Activated naive CD4-positive, alpha-beta T cell treated with anti-CD3 and anti-CD28 coated beads for 36 hours (primary cell): ENCODE data around the gene STEAP2. TPM values are rescaled to one million over a fixed set of nuclear protein-coding genes. Genes with fewer than 3 reads are reported as not detected.

ENCODE experiments used
- CTCF ChIA-PET: fragments of 350-600 bp; sonication (Branson Sonifier 250); formaldehyde crosslinking; loops from one replicate; lab custom pipeline; 2021; ENCODE audit warnings: antibody characterized with exemption; lab: Charles Lee
- DNase-seq: peaks from one replicate; pipeline ENCODE4 v3.0.0-alpha.2; 2020
- H3K27ac Mint-ChIP-seq: one replicate; pipeline ENCODE4 v1.8.0; 2021; ENCODE audit warnings: mild to moderate bottlenecking, mixed read lengths
- H3K27me3 Mint-ChIP-seq: one replicate; pipeline ENCODE4 v1.8.0; 2021; ENCODE audit warnings: low read depth, mixed read lengths
- H3K36me3 Mint-ChIP-seq: one replicate; pipeline ENCODE4 v1.8.0; 2021; ENCODE audit warnings: low read depth, mixed read lengths
- H3K4me1 Mint-ChIP-seq: one replicate; pipeline ENCODE4 v1.8.0; 2021; ENCODE audit warnings: low read depth, mixed read lengths
- H3K4me3 Mint-ChIP-seq: one replicate; pipeline ENCODE4 v1.8.0; 2021; ENCODE audit warnings: mild to moderate bottlenecking, moderate library complexity, mixed read lengths
- H3K9me3 Mint-ChIP-seq: one replicate; pipeline ENCODE4 v1.8.0; 2021; ENCODE audit warnings: mixed read lengths
- intact Hi-C: fragments of 100-400 bp; cut with micrococcal nuclease; formaldehyde crosslinking; loops from one replicate; pipeline ENCODE4 v1.15.1; 2023
- total RNA-seq, 2 experiments: library from RNA; stranded (reverse); gene quantifications; one replicate each; pipeline ENCODE4 v1.2.3, GENCODE V29; 2021

The STEAP2 gene
- not detected for total RNA-seq

- Mint-ChIP-seq H3K36me3 (no peaks in the 10 kb centered on the region), H3K9me3 (no peaks in the 10 kb centered on the region), H3K27me3 (peaks cover 23% of the 10 kb centered on the region), H3K4me3 (peak within 1 kb of the TSS; percentile 63), H3K27ac (no peak within 1 kb of the TSS), H3K4me1 (peaks cover 7% of the 10 kb centered on the region)
- CTCF ChIA-PET: interaction anchor here (0.7 to 2.0 kb wide), 15 partner anchors 12 to 214 kb away, joined by 3 to 9 read pairs (median 4); partner anchors contain the start of gene STEAP1
- intact Hi-C loops: loop anchor here (1.0 kb wide), 1 partner anchor 57 kb away; the partner anchor contains the start of gene STEAP1
- peak; percentile 51 for DNase-seq
Observed at GRCh38 chr7:90211391-90212148, at the start of gene STEAP2. Gene STEAP2, plus strand, starts transcription at chr7:90211740. Its CDS starts 13,343 bp downstream, at chr7:90225083.

DNA sequence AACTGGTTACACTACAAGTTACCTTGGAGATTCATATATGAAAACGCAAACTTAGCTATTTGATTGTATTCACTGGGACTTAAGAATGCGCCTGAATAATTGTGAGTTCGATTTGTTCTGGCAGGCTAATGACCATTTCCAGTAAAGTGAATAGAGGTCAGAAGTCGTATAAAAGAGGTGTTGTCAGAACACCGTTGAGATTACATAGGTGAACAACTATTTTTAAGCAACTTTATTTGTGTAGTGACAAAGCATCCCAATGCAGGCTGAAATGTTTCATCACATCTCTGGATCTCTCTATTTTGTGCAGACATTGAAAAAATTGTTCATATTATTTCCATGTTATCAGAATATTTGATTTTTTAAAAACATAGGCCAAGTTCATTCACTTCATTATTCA is 48.0 kb upstream of the STEAP2 start:
- no peak overlapping the region for H3K27ac Mint-ChIP-seq
- no peaks in the 10 kb centered on the region for H3K36me3 Mint-ChIP-seq
- no peak overlapping the region for H3K4me3 Mint-ChIP-seq
- H3K27me3 Mint-ChIP-seq: peaks cover 24% of the 10 kb centered on the region
- H3K4me1 Mint-ChIP-seq: no peaks in the 10 kb centered on the region
- H3K9me3 Mint-ChIP-seq: no peaks in the 10 kb centered on the region
- CTCF ChIA-PET: interaction anchor here (0.6 kb wide), 1 partner anchor 269 kb away, joined by 3 read pairs; no protein-coding TSS in a partner anchor
- intact Hi-C loops: no loop called here
- DNase-seq: no peak

GRCh38 chr7:90165724-90166123 is 45.8 kb upstream of the STEAP2 start:
- no peak overlapping the region for H3K4me3 Mint-ChIP-seq
- H3K36me3 Mint-ChIP-seq: no peaks in the 10 kb centered on the region
- no peaks in the 10 kb centered on the region for H3K4me1 Mint-ChIP-seq
- peaks cover 31% of the 10 kb centered on the region for H3K27me3 Mint-ChIP-seq
- CTCF ChIA-PET: interaction anchor here (0.8 to 1.0 kb wide), 2 partner anchors 12 to 46 kb away, joined by 3 read pairs; partner anchors contain the start of genes STEAP1 and STEAP2
- H3K27ac Mint-ChIP-seq: no peak overlapping the region
- intact Hi-C loops: no loop called here
- H3K9me3 Mint-ChIP-seq: no peaks in the 10 kb centered on the region
- DNase-seq: no peak

DNA sequence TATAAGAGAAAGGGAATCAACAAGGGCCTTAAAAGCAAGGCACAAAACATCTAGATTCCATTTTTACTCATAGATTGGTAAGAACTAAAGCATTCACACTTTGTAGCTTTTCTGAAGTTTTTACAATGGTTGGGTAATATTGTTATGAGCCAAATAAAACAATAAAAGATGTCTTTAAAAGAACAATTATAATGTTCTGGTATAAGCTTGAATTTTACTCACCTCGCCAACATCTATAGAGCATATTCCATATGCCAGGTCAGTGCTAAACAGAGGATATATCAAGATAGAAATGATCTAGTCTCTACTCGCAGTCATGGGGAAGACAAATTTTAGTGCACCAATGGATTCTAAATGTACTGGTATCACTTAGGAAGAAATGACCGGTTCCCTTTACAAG is 45.4 kb upstream of the STEAP2 start:
- no peaks in the 10 kb centered on the region for H3K9me3 Mint-ChIP-seq
- no peak overlapping the region for H3K27ac Mint-ChIP-seq
- H3K27me3 Mint-ChIP-seq: peaks cover 35% of the 10 kb centered on the region
- no peaks in the 10 kb centered on the region for H3K36me3 Mint-ChIP-seq
- CTCF ChIA-PET: interaction anchor here (0.8 kb wide), 1 partner anchor 12 kb away, joined by 3 read pairs; the partner anchor contains the start of gene STEAP1
- H3K4me1 Mint-ChIP-seq: no peaks in the 10 kb centered on the region
- no peak for DNase-seq
- no peak overlapping the region for H3K4me3 Mint-ChIP-seq
- intact Hi-C loops: no loop called here

- intact Hi-C loops: no loop called here
- no peak for DNase-seq
- no peaks in the 10 kb centered on the region for H3K4me1 Mint-ChIP-seq
- H3K27me3 Mint-ChIP-seq: peaks cover 44% of the 10 kb centered on the region
- CTCF ChIA-PET: no interaction called here
- no peak overlapping the region for H3K27ac Mint-ChIP-seq
- no peaks in the 10 kb centered on the region for H3K36me3 Mint-ChIP-seq
- H3K9me3 Mint-ChIP-seq: no peaks in the 10 kb centered on the region
- H3K4me3 Mint-ChIP-seq: no peak overlapping the region
Observed at GRCh38 chr7:90167361-90167760, 44.2 kb upstream of the STEAP2 start.

- no peaks in the 10 kb centered on the region for H3K36me3 Mint-ChIP-seq
- no peaks in the 10 kb centered on the region for H3K9me3 Mint-ChIP-seq
- peaks cover 2% of the 10 kb centered on the region for H3K4me1 Mint-ChIP-seq
- no peak for DNase-seq
- intact Hi-C loops: no loop called here
- no peak overlapping the region for H3K4me3 Mint-ChIP-seq
- peaks cover 32% of the 10 kb centered on the region for H3K27me3 Mint-ChIP-seq
- CTCF ChIA-PET: no interaction called here
- H3K27ac Mint-ChIP-seq: no peak overlapping the region
Observed at GRCh38 chr7:90169891-90170290, 41.6 kb upstream of the STEAP2 start.

GRCh38 chr7:90172121-90172520 is 39.4 kb upstream of the STEAP2 start:
- Mint-ChIP-seq H3K27ac (no peak overlapping the region), H3K4me1 (peaks cover 2% of the 10 kb centered on the region), H3K27me3 (peaks cover 26% of the 10 kb centered on the region), H3K9me3 (peaks cover 4% of the 10 kb centered on the region), H3K36me3 (peaks cover 2% of the 10 kb centered on the region), H3K4me3 (no peak overlapping the region)
- no peak for DNase-seq
- intact Hi-C loops: no loop called here
- CTCF ChIA-PET: interaction anchor here (1.0 kb wide), 1 partner anchor 18 kb away, joined by 5 read pairs; the partner anchor contains the start of gene STEAP1

DNA sequence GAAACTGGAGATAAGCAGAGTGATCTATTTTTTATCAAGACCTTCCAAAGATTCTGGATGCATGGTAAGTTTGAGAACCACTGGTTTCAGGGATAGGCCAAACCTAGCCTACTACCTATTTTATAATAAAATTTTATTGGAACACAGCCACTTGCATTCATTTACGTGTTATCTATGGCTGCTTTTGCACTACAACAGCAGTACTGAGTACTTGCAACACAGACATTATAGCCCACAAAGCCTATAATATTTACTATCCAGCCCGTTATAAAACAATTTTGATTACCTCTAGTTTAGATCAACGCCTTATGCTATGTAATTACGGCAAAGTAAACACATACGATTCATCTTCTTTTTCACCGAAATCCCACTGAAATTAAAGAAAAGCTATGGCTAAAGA is 38.9 kb upstream of the STEAP2 start:
- intact Hi-C loops: no loop called here
- CTCF ChIA-PET: no interaction called here
- peaks cover 2% of the 10 kb centered on the region for H3K36me3 Mint-ChIP-seq
- H3K27me3 Mint-ChIP-seq: peaks cover 26% of the 10 kb centered on the region
- no peak for DNase-seq
- no peak overlapping the region for H3K4me3 Mint-ChIP-seq
- peaks cover 3% of the 10 kb centered on the region for H3K4me1 Mint-ChIP-seq
- peaks cover 4% of the 10 kb centered on the region for H3K9me3 Mint-ChIP-seq
- H3K27ac Mint-ChIP-seq: no peak overlapping the region

- Mint-ChIP-seq H3K4me1 (peaks cover 9% of the 10 kb centered on the region), H3K27me3 (peaks cover 26% of the 10 kb centered on the region), H3K36me3 (peaks cover 2% of the 10 kb centered on the region), H3K9me3 (peaks cover 4% of the 10 kb centered on the region), H3K4me3 (no peak overlapping the region), H3K27ac (no peak overlapping the region)
- no peak for DNase-seq
- intact Hi-C loops: no loop called here
- CTCF ChIA-PET: no interaction called here
Observed at GRCh38 chr7:90173127-90173844, 38.3 kb upstream of the STEAP2 start.

- Mint-ChIP-seq H3K36me3 (peaks cover 2% of the 10 kb centered on the region), H3K4me1 (peaks cover 27% of the 10 kb centered on the region), H3K27ac (no peak overlapping the region), H3K9me3 (peaks cover 4% of the 10 kb centered on the region), H3K4me3 (no peak overlapping the region), H3K27me3 (peaks cover 20% of the 10 kb centered on the region)
- DNase-seq: no peak
- CTCF ChIA-PET: interaction anchor here (0.6 kb wide), 1 partner anchor 18 kb away, joined by 6 read pairs; no protein-coding TSS in a partner anchor
- intact Hi-C loops: no loop called here
Observed at GRCh38 chr7:90175667-90176066, 35.9 kb upstream of the STEAP2 start.

DNA sequence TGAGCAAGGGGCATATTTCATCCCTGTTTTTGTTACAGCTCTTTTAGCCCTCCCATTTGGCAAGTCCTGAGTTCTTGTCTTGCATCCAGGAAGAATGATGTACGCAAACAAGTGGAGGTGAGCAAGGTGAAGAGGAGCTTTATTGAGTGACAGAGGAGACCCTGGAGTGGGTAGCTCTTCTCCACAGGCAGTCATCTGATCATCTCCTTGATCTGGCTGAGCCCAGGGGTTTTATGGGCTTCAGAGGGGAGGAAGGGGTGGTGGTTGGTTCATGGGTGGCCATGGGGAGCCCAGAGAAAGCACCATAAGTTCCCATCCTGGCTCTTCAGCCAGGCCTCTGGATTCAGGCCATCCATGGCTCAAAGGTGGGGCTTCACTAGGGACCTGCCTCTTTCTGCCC is 35.3 kb upstream of the STEAP2 start:
- CTCF ChIA-PET: interaction anchor here (0.6 kb wide), 1 partner anchor 18 kb away, joined by 6 read pairs; no protein-coding TSS in a partner anchor
- Mint-ChIP-seq H3K36me3 (peaks cover 2% of the 10 kb centered on the region), H3K9me3 (peaks cover 4% of the 10 kb centered on the region), H3K27ac (no peak overlapping the region), H3K4me1 (peaks cover 29% of the 10 kb centered on the region), H3K27me3 (peaks cover 15% of the 10 kb centered on the region), H3K4me3 (no peak overlapping the region)
- intact Hi-C loops: no loop called here
- DNase-seq: peak; percentile 25

GRCh38 chr7:90178166-90178565 is 33.4 kb upstream of the STEAP2 start:
- no peak overlapping the region for H3K4me3 Mint-ChIP-seq
- intact Hi-C loops: loop anchor here (2.0 kb wide), 1 partner anchor 435 kb away; no protein-coding TSS in a partner anchor
- CTCF ChIA-PET: interaction anchor here (0.8 to 1.5 kb wide), 3 partner anchors 24 to 82 kb away, joined by 3 to 5 read pairs (median 4); partner anchors contain the start of genes STEAP1 and STEAP2
- H3K9me3 Mint-ChIP-seq: peaks cover 4% of the 10 kb centered on the region
- H3K27me3 Mint-ChIP-seq: peaks cover 6% of the 10 kb centered on the region
- DNase-seq: no peak
- H3K36me3 Mint-ChIP-seq: peaks cover 2% of the 10 kb centered on the region
- peaks cover 34% of the 10 kb centered on the region for H3K4me1 Mint-ChIP-seq
- peak overlapping the region; percentile 50 for H3K27ac Mint-ChIP-seq
